Uterus (tissue), 2 donors: ENCODE results near the gene MYO16.

Experiments
- POLR2A ChIP-seq, 2 donors: fragments of 450-650 bp; IDR thresholded peaks; one replicate each; pipeline ENCODE4 v1.6.1; 2016; ENCODE audit warnings: antibody characterized with exemption in 2 of 2, mild to moderate bottlenecking in 1 of 2, moderate library complexity in 1 of 2
- TF ChIP-seq, protein P1 (sequence below), 4 experiments: fragments of 200-600 bp in 2 of 4; fragments of 450-650 bp in 2 of 4; sonication (generic) in 2 of 4; IDR thresholded peaks; one replicate each; pipeline ENCODE4 v1.5.1; 2016 to 2019; ENCODE audit warnings: antibody characterized with exemption in 4 of 4, mild to moderate bottlenecking in 2 of 4, moderate library complexity in 1 of 4

GRCh38 chr13:109146912-109147647, 517.7 kb downstream of the MYO16 start:
- TF ChIP-seq, protein P1, sequence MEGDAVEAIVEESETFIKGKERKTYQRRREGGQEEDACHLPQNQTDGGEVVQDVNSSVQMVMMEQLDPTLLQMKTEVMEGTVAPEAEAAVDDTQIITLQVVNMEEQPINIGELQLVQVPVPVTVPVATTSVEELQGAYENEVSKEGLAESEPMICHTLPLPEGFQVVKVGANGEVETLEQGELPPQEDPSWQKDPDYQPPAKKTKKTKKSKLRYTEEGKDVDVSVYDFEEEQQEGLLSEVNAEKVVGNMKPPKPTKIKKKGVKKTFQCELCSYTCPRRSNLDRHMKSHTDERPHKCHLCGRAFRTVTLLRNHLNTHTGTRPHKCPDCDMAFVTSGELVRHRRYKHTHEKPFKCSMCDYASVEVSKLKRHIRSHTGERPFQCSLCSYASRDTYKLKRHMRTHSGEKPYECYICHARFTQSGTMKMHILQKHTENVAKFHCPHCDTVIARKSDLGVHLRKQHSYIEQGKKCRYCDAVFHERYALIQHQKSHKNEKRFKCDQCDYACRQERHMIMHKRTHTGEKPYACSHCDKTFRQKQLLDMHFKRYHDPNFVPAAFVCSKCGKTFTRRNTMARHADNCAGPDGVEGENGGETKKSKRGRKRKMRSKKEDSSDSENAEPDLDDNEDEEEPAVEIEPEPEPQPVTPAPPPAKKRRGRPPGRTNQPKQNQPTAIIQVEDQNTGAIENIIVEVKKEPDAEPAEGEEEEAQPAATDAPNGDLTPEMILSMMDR (IDR thresholded peaks at IDR 0.05) = no peak
- TF ChIP-seq POLR2A (IDR thresholded peaks at IDR 0.05) = no peak
